CD4-positive, alpha-beta T cell treated with Interleukin-10 for 1 hour (primary cell): ENCODE measurements around the gene COMMD6.
A peak's percentile ranks its signal among the peaks of the same experiment; 100 is the strongest.

Experiments
- DNase-seq: peaks from one replicate; pipeline ENCODE4 v3.0.0-alpha.2; 2020

The COMMD6 gene

DNA sequence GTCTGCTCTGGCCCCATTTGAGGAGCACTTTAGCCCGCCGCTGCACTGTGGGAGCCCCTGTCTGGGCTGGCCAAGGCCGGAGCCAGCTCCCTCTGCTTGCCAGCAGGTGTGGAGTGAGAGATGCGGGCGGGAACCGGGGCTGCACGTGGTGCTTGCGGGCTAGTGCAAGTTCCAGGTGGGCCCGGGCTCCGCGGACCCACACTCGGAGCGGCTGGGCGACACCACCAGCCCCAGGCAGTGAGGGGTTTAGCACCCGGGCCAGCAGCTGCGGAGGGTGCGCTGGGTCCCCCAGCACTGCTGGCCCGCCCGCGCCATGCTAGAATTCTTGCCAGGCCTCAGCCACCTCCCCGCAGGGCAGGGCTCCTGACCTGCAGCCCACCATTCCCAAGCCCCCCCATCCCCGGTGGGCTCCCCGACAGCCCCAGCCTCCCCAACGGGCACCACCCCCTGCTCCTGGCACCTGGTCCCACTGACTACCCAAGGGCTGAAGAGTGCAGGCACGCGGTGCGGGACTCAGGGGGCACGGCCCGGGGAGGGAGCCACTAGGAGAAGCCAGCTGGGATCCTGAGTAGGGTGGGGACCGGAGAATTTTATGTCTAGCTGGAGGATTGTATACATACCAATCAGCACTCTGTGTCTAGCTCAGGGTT lies 19.1 kb downstream of the COMMD6 start:
- DNase-seq: no peak

GRCh38 chr13:75514080-75514995 lies 23.3 kb downstream of the COMMD6 start:
- DNase-seq: no peak

- DNase-seq: no peak
Measured at GRCh38 chr13:75513271-75513670, 24.4 kb downstream of the COMMD6 start.

- no peak for DNase-seq
Measured at GRCh38 chr13:75512253-75512652, 25.4 kb downstream of the COMMD6 start.

DNA sequence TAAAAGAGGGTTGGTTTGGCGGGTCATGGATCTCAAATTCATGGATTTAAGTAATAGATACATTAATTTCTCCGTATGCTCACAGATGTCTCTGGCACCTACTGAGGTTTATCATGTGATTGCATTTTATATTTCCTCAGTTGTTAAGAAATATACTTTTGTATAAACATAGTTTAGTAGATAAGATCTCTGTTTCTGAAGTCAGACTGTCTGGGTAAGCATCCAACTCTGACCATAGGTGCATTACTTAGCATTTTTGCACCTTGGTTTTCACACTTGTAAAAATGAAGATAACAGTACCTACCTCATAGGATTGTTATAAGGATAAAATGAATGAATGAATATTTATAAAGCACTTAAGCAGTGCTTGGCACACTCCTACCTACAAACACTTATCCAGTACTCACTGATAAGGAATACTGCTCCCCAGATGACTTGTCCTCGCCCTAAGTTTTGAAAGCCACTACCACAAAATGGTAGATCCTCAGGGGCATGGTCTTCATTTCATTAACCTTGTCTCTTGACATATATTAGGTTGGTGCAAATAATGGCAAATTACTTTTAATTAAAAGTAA lies 26.5 kb downstream of the COMMD6 start:
- no peak for DNase-seq

DNA sequence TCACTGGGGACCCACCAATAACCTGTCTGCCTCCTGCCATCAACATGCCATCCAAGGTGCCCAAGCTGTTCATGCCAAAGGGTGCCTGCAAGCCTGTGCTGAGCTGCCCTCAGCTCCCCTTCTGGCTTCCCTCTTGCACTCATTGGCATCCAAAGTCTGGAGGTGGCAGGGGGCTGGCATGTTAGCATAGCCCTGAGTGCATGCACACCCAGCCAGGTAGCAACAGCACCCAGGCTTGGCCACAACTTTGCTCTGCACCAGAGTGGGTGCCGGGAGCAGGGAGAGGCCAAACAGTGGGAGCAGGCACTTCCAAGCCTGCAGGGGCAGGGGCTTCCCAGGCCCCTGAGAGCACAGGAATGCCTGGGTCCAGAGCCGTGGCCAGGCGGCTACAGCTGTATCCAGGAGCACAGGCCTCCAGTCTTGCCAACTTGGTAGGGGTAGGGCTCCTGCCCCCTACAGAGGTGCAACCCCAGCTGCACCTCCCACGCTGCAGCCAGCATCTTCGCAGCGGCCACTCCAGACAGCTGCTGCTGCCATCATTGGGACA lies 29.6 kb downstream of the COMMD6 start:
- no peak for DNase-seq

DNA sequence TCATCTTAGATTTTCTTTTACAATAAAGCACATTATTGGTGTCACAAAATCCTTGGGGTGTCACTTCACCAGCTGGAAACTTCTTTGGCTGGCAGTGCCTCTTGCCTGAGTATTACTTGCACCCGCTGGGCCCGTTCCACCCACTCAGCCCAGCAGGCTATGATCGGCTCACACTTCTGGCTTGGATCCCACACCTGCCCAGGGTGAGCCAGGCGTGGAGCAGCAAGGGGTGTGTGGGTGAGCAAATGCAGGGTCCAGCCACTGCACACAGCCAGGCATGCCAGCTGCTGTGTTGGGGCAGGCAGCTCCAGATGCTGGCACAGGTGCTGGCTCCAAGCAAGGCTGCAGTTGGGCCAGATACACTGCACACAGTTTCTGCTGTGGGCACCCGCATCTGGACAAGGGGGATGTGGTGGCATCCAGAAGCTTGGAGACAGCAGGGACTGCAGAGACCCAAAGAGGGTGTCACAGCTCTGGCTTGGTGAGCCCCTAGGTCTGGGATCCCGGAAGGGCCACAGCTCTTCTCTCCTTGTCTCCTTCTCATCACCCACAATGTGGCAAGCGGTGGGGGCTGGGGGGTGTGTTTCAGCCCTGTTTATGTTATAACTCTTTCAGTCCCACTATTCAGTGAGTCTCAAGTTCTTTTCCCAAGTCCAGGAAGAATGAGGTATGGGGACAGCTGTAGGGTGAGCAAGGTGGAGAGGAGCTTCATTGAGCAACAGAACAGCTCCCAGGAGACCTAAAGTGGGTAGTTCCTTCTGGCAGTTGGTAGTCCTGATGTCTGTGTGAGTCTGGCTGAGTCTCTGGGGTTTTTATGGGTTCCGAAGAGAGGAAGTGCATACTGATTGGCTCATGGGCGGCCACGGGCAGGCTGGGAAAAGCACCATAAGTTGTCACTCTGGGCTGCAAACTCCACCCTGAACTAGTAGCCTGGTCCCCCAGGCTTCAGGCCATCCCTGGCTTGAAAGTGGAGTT lies 30.3 kb downstream of the COMMD6 start:
- no peak for DNase-seq

GRCh38 chr13:75506018-75506417 lies 31.6 kb downstream of the COMMD6 start:
- no peak for DNase-seq

GRCh38 chr13:75505327-75505726 lies 32.3 kb downstream of the COMMD6 start:
- no peak for DNase-seq

- no peak for DNase-seq
Measured at GRCh38 chr13:75495938-75496337, 41.7 kb downstream of the COMMD6 start.

- DNase-seq: no peak
Measured at GRCh38 chr13:75494491-75494890, 43.1 kb downstream of the COMMD6 start.

DNA sequence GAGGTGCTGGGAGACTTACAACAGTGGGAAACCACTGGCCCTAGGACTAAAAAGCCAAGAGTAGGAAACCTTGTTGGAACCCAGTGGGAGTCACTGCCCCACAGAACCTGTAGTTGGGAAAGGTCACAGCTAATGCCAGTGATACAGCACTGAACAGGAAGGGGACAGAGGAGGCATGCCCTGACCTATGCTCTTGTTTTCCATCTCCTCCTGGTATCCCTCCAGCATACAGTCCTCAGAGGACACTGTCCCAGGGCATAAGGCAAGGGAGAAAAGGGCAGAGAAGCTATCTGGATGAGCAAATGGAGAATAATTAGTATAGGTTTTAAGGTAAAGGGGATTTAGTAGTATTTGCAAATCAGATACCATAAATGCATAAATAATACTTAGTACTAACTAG lies 44.5 kb downstream of the COMMD6 start:
- DNase-seq: no peak

GRCh38 chr13:75492389-75492788 lies 45.3 kb downstream of the COMMD6 start:
- DNase-seq: no peak

- no peak for DNase-seq
Measured at GRCh38 chr13:75491376-75491775, 46.3 kb downstream of the COMMD6 start.

DNA sequence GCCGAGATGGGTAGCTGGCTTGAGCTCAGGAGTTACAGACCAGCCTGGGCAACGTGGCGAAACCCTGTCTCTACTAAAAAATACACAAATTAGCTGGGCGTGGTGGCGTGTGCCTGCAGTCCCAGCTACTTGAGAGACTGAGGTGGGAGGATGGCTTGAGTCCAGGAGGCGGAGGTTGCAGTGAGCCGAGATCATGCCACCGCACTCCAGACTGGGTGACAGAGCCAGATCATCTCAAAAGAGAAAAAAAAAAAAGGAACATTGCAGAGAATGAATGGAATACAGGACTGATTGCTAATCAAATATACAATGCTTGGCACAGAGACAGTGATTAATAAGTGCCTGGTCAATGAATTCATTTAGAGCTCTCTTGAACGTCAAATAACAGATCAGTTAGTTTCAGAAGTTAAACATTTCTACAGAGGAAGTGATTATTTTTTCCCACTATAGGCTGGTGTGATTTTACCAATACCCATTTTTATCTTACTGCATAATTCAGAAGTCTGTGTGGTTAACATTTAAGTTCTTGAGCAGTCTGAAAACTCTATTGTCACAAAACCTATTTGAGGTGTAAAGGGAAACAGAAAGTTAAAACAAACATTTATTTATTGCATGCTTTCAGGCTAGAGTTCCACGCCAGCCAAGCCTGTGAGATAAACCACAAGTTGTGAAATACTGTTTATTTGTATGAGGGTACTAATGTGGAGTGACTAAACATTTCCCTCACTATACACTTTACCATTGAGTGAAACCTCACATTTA lies 48.0 kb downstream of the COMMD6 start:
- peak; percentile 6 for DNase-seq

GRCh38 chr13:75486146-75487062 lies 51.2 kb downstream of the COMMD6 start:
- DNase-seq: no peak

- DNase-seq: no peak
Measured at GRCh38 chr13:75485286-75486062, 52.2 kb downstream of the COMMD6 start.

DNA sequence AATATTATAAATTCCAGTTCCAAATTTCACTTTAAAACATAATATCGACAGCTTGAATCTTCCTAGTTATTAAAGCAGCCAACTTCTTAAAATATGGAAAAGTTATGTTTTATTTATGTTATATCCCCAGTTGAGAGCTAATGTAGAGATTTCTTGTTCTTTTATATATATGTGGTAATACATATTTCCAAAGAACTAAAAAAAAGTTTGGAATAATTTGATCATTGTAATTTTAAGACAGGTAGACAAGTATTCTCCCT lies 54.9 kb downstream of the COMMD6 start:
- DNase-seq: no peak

- DNase-seq: peak; percentile 57
Measured at GRCh38 chr13:75482070-75482819, 55.4 kb downstream of the COMMD6 start, which contains the start of gene TBC1D4. TSS of gene TBC1D4 (minus strand) at chr13:75482169. CDS start at chr13:75481767, 402 bp downstream.
